Osteoblast (primary cell): ENCODE measurements around the gene CFHR4. TPM values are rescaled to one million over a fixed set of nuclear protein-coding genes. Genes with fewer than 3 reads are reported as not detected.

Experiments used
- DNase-seq: peaks from one replicate; pipeline ENCODE4 v3.0.0; 2011; ENCODE audit warnings: low spot score, mixed read lengths; ENCODE audit not compliant: insufficient read length; ENCODE audit errors: missing footprints
- H2AFZ ChIP-seq: 2 replicates; pipeline ENCODE4 v1.6.0; 2011; ENCODE audit warnings: mild to moderate bottlenecking, low read length
- H3K27ac ChIP-seq: 2 replicates; pipeline ENCODE4 v1.5.1; 2011; ENCODE audit warnings: mild to moderate bottlenecking, low read depth, low read length, moderate library complexity
- H3K27me3 ChIP-seq: 2 replicates; pipeline ENCODE4 v1.6.0; 2012; ENCODE audit warnings: mild to moderate bottlenecking, control low read depth, inconsistent platforms, low read length, moderate library complexity; ENCODE audit not compliant: insufficient read depth
- H3K36me3 ChIP-seq: 2 replicates; pipeline ENCODE4 v1.5.1; 2011; ENCODE audit warnings: mild to moderate bottlenecking, low read length, control low read depth, moderate library complexity; ENCODE audit not compliant: insufficient read depth
- H3K4me1 ChIP-seq: 2 replicates; pipeline ENCODE4 v1.5.1; 2011; ENCODE audit warnings: mild to moderate bottlenecking, low read length, control low read depth, moderate library complexity; ENCODE audit not compliant: insufficient read depth
- H3K4me2 ChIP-seq: 2 replicates; pipeline ENCODE4 v1.6.0; 2011; ENCODE audit warnings: mild to moderate bottlenecking, low read length; ENCODE audit not compliant: insufficient read depth
- H3K4me3 ChIP-seq: fragments of 200-600 bp; sonication (generic); 3 replicates; pipeline ENCODE4 v1.5.1; 2012; ENCODE audit warnings: mild to moderate bottlenecking, low read length, inconsistent platforms; ENCODE audit not compliant: insufficient read depth
- H3K79me2 ChIP-seq: 2 replicates; pipeline ENCODE4 v1.6.0; 2012; ENCODE audit warnings: mild to moderate bottlenecking, low read length, control low read depth, inconsistent platforms; ENCODE audit not compliant: insufficient read depth
- H3K9me3 ChIP-seq: 2 replicates; pipeline ENCODE4 v1.5.1; 2011; ENCODE audit warnings: low read depth, low read length, control low read depth
- H4K20me1 ChIP-seq: 2 replicates; pipeline ENCODE4 v1.6.0; 2012; ENCODE audit warnings: mild to moderate bottlenecking, low read length, control low read depth; ENCODE audit not compliant: insufficient read depth
- total RNA-seq: library from RNA; depleted of rRNA; stranded (reverse); fragments of >200 nt; gene quantifications from 2 replicates; pipeline ENCODE4 v1.2.3, GENCODE V29; 2012
- TF ChIP-seq, protein P1 (sequence below): IDR thresholded peaks from 2 replicates; pipeline ENCODE4 v1.5.1; 2011; ENCODE audit warnings: mild to moderate bottlenecking, low read depth, low read length, moderate library complexity; ENCODE audit errors: extremely low read depth

The CFHR4 gene
- total RNA-seq, 1 donor = not detected

DNA sequence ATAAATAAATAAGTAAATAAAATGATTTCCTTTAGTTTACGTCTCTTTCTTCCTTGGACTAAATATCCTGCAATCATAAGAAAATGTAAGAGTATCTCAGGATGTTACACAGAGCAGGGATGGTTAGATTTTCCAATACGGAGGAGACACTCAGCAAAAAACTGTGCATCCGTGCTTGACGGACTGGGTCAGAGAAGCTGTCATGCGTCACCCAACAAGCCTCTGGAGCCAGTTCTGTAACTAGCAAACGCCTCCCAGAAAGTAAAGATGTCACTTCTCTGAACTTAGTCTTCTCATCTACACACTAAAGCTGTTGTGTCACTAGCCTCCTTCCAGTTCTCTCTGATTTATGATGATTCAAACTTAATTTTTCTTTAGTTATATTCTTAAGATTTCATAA lies 3.4 kb downstream of the CFHR4 start:
- Histone ChIP-seq H3K4me2 (no peak overlapping the region), H3K4me1 (no peaks in the 10 kb centered on the region), H3K9me3 (no peaks in the 10 kb centered on the region), H3K4me3 (no peak overlapping the region), H4K20me1 (no peaks in the 10 kb centered on the region), H2AFZ (peak overlapping the region; percentile 15), H3K27me3 (no peaks in the 10 kb centered on the region), H3K36me3 (no peaks in the 10 kb centered on the region), H3K27ac (no peak overlapping the region), H3K79me2 (no peaks in the 10 kb centered on the region)
- TF ChIP-seq, protein P1, sequence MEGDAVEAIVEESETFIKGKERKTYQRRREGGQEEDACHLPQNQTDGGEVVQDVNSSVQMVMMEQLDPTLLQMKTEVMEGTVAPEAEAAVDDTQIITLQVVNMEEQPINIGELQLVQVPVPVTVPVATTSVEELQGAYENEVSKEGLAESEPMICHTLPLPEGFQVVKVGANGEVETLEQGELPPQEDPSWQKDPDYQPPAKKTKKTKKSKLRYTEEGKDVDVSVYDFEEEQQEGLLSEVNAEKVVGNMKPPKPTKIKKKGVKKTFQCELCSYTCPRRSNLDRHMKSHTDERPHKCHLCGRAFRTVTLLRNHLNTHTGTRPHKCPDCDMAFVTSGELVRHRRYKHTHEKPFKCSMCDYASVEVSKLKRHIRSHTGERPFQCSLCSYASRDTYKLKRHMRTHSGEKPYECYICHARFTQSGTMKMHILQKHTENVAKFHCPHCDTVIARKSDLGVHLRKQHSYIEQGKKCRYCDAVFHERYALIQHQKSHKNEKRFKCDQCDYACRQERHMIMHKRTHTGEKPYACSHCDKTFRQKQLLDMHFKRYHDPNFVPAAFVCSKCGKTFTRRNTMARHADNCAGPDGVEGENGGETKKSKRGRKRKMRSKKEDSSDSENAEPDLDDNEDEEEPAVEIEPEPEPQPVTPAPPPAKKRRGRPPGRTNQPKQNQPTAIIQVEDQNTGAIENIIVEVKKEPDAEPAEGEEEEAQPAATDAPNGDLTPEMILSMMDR = no peak
- DNase-seq = no peak

DNA sequence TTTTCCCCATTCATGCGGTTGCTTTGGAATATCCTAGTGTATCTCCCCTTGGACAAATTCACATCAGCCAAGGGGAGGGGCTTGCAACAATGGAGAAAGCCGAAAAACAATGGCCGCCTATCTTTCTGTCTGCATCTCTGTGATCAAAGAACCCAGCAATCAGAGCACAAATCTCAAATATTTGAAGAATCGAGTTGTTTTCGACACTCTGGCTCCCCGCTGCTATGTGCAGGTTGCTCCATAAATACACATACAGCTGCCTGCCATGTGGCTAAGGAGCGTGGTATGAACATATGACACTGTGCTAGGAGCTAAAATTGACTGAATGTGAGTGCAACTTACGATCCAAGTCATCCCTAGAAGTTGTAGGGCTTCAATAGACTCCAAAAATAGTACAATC lies 8.5 kb downstream of the CFHR4 start:
- H2AFZ ChIP-seq = no peak overlapping the region
- DNase-seq = no peak
- no peaks in the 10 kb centered on the region for H3K4me1 ChIP-seq
- TF ChIP-seq, protein P1 = no peak
- H3K36me3 ChIP-seq = no peaks in the 10 kb centered on the region
- H3K4me3 ChIP-seq = no peak overlapping the region
- H4K20me1 ChIP-seq = no peaks in the 10 kb centered on the region
- no peak overlapping the region for H3K4me2 ChIP-seq
- H3K9me3 ChIP-seq = no peaks in the 10 kb centered on the region
- no peak overlapping the region for H3K27ac ChIP-seq
- H3K79me2 ChIP-seq = no peaks in the 10 kb centered on the region
- no peaks in the 10 kb centered on the region for H3K27me3 ChIP-seq

DNA sequence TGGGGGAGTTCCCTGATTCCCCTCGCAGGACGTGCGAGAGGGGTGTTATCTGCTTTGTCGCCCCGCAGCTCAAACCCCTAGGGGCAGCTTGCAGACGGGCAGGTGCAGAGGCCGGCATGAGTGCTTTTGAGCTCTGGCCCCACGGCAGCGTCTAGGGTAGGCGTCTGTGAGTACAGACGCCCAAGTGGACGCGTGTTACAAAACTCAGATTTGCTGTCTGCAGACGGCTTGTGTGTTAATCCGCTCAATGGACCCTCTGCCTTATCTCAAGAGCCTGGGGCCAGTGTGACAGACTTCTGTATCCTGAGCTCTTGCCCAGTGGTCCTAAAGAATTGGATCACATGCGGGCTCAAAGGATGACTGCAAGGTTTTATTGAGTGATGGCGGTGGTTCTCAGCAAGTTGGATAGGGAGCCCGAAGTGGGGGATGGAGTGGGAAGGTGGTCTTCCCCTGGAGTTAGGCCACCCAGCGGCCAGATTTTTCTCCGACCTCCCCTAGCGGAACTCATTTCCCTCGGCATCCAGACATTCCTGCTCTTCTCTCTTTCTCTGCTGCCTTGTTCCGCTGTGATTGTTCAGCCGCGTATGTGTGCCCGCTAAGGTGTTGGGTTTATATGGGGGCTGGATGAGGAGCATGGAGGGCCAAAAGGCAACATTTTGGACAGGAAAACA lies 9.4 kb downstream of the CFHR4 start:
- DNase-seq = no peak
- peak overlapping the region; percentile 73 for H3K4me2 ChIP-seq
- peak overlapping the region; percentile 92 for H2AFZ ChIP-seq
- no peak overlapping the region for H3K27ac ChIP-seq
- no peaks in the 10 kb centered on the region for H3K27me3 ChIP-seq
- no peaks in the 10 kb centered on the region for H3K79me2 ChIP-seq
- no peaks in the 10 kb centered on the region for H4K20me1 ChIP-seq
- no peaks in the 10 kb centered on the region for H3K4me1 ChIP-seq
- no peaks in the 10 kb centered on the region for H3K9me3 ChIP-seq
- no peaks in the 10 kb centered on the region for H3K36me3 ChIP-seq
- H3K4me3 ChIP-seq = peak overlapping the region; percentile 62
- TF ChIP-seq, protein P1 = no peak

DNA sequence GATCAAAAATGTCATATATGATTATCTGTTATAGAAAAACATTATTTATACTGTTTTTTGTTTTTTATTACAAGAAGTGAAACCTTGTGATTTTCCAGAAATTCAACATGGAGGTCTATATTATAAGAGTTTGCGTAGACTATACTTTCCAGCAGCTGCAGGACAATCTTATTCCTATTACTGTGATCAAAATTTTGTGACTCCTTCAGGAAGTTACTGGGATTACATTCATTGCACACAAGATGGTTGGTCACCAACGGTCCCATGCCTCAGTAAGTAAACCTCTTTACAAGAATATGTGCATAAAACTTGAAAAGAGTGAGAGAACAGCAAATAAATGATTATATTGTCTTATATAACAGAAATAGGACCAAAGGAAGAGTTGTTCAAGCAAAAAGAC lies 14.5 kb downstream of the CFHR4 start:
- Histone ChIP-seq H3K79me2 (no peaks in the 10 kb centered on the region), H3K4me1 (no peaks in the 10 kb centered on the region)

More for the DNA sequence above, 14.5 kb downstream of the CFHR4 start:
- no peaks in the 10 kb centered on the region for H3K9me3 ChIP-seq
- no peaks in the 10 kb centered on the region for H3K36me3 ChIP-seq
- no peak overlapping the region for H2AFZ ChIP-seq
- no peak overlapping the region for H3K4me2 ChIP-seq
- H4K20me1 ChIP-seq = no peaks in the 10 kb centered on the region
- no peak overlapping the region for H3K4me3 ChIP-seq
- DNase-seq = no peak
- H3K27me3 ChIP-seq = no peaks in the 10 kb centered on the region
- TF ChIP-seq, protein P1 = no peak
- H3K27ac ChIP-seq = no peak overlapping the region
